NT2/D1 (cell line): Measurements from ENCODE around the gene NOP53.
"Not testable (repeated sequence)": the region's sequence is repeated elsewhere in the genome, so short reads cannot be mapped to it uniquely, and the experiment has no call there.

Experiments
- SUZ12 ChIP-seq: IDR thresholded peaks from 2 replicates; pipeline ENCODE4 v1.6.1; 2011; ENCODE audit not compliant: insufficient read length, insufficient read depth; ENCODE audit errors: extremely low read depth
- ZNF274 ChIP-seq: IDR thresholded peaks from 2 replicates; pipeline ENCODE4 v1.6.1; 2011; ENCODE audit warnings: mild to moderate bottlenecking, low read depth, low read length

DNA sequence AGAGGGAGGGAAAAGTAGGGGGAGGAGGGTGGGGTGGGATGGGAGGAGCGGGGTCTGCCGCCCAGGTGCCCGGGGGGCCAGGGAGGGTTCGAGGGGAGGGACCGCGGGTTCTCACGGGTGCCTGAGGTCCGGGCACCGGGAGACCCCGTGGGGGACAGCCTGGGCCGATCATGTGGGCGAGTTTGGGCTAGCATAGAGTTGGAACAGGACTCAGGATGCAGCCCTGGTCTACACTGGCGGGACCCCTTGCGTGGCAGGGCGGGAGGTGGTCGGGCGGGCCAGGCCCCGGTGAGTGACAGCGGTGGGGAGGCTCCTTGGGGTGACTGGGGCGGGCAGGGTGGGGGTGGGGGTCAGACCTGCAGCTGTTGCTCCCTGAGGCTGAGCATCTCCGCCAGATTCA lies 57.8 kb downstream of the NOP53 start:
- not testable (repeated sequence) for TF ChIP-seq SUZ12, ZNF274
